GM12872 (cell line): ENCODE measurements around the gene MRPL53.

Source experiments
- TF ChIP-seq, protein P1 (sequence below): IDR thresholded peaks from 3 replicates; pipeline ENCODE4 v1.5.1; 2011; ENCODE audit warnings: low read depth, mild to moderate bottlenecking, low read length, moderate library complexity; ENCODE audit not compliant: insufficient read depth

MRPL53 gene

DNA sequence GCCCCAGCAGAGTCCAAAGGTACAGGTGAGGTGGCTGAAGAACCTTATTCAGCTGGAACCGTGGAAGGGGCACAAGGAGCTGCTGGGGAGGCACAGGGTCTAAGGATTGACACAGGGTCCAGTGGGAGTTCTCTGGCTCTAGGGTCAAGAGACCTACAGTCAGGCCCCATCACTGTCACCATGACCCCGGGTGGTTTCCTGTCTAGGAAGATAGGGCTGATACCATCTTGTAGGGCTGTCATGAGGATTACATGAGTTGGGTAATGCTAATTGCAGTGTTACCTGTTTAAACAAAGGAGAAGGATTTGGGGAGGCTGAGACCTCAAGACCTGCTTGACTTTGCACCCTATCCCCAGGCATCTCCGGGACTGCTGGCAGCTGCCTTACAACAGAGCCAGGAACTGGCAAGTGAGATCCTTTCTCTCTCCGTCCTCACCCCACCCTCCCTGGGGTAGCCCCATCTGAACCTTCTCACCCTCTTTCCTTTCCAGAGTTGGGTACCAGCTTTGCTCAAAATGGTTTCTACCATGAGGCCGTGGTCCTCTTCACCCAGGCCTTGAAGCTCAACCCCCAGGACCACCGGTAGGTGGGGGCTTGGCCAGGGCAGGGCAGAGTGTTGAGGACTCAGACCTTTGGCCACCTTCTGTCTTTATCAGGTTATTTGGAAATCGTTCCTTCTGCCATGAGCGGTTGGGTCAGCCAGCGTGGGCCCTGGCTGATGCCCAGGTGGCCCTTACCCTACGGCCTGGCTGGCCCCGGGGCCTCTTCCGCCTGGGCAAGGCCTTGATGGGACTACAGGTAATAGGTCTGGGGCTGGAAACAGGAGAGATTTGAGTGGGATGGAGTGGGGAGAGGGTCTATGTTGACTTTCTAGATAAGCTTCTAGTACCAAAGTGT lies 19.4 kb upstream of the MRPL53 start:
- TF ChIP-seq, protein P1, sequence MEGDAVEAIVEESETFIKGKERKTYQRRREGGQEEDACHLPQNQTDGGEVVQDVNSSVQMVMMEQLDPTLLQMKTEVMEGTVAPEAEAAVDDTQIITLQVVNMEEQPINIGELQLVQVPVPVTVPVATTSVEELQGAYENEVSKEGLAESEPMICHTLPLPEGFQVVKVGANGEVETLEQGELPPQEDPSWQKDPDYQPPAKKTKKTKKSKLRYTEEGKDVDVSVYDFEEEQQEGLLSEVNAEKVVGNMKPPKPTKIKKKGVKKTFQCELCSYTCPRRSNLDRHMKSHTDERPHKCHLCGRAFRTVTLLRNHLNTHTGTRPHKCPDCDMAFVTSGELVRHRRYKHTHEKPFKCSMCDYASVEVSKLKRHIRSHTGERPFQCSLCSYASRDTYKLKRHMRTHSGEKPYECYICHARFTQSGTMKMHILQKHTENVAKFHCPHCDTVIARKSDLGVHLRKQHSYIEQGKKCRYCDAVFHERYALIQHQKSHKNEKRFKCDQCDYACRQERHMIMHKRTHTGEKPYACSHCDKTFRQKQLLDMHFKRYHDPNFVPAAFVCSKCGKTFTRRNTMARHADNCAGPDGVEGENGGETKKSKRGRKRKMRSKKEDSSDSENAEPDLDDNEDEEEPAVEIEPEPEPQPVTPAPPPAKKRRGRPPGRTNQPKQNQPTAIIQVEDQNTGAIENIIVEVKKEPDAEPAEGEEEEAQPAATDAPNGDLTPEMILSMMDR, result no peak

DNA sequence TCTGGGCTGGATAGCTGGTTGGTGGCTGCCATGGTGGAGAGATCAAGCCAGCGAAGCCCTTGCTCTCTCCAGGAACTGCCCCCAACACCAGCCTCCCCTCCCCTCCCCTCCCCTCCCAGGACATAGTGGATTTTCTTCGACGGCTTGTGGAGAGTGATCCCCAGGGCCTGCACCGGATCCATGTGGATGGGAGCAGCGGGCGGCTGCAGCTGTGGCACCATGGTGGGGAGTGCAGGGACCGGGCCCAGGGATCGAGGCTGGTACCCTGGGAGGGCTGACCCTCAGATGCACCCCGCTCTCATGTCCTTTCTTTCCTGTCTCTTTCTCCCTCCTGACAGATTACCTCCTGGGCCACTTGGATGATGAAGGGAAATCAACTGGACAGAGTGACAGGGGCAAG lies 17.4 kb upstream of the MRPL53 start:
- TF ChIP-seq, protein P1, result no peak

DNA sequence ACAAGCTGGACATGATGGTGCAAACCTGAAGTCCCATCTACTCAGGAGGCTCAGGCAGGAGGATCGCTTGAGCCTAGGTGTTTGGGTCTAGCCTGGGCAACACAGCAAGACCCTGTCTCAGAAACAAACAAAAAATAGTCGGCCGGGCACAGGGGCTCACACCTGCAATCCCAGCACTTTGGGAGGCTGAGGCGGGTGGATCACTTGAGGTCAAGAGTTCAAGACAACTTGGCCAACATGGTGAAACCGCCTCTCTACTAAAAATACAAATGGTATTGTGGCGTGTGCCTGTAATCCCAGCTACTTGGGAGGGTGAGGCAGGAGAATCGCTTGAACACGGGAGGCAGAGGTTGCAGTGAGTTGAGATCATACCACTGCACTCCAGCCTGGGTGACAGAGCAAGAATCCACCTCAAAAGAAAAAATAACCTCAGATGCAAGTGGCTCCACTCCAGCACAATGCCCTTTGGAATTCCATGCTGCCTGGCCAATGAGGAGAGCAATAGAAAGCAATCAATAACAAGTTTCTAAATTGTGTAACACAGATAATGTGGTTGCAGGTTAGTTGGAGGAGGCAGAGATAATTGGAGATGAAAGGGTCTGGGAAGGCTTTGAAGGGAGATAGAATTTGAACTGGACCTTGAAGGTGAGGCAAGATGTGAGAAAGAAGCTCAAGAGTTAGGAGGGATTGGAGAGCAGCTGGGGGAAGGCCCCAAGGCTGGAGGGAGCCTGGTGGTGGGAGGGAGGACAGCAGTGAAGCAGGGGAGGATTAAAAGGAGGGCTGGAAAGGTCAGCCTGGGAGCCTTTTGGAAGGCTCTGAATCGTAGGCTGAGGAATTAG lies 16.4 kb upstream of the MRPL53 start:
- TF ChIP-seq, protein P1, result no peak

DNA sequence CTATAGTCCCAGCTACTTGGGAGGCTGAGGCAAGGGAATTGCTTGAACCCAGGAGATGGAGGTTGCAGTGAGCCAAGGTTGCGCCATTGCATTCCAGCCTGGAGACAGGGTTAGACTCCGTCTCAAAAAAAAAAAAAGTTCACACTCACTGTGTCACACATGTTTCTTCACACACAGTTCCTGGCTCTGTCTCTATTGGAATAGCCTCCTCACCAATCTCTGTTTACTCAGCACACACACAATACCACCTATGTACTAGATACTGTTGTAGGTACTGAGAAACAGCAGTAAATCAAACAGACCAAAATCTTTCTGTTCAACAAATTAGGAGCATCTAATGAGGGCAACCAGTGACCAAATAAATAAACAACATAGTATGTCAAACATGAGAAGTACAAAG lies 13.7 kb upstream of the MRPL53 start:
- TF ChIP-seq, protein P1, result no peak

DNA sequence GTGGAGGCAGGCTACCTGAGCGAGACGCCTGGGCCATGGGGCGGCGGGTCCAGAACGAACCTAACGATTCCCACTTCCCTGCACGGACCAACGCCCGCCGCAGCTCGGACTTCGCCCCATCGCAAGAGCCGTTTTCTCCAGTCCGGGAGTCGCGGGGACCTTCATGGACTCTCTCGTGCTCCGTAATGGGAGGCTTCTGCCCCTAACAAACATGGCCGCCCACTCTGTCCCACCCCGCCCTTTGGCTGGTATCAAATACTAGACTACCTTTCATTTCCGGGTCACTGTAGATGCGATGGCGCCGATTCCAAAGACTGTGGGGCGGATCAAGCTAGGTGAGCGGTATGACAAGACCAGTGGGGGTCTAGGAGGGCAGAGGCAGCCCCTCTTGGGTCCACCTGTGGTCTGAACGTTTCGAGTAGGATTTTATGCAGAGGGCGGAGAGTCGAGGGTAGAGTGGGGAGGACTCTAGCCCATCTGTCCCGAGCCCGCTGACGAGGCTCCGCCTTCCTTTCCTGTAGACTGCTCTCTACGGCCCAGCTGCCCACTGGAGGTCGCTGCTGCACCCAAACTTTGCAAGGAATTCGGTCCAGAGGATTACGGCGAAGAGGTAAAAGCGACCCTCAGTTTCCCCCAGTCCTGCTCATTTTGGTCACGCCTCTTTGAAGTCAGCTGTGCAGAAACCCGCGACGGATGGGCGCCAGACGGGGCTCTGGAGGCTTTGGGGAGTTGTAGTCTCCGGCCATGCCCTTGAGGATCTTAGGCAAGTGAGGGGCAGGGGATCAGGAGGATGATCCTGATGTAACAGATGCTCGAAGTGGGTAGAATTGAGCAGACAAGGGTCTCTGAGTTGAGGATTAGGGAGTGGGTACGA lies 10.6 kb upstream of the MRPL53 start, which contains the start of the genes CCDC142 and TTC31:
Gene CCDC142 (minus strand): TSS at position 198 of the 874 bp plus-strand sequence. CDS start 161 bp downstream, at position 37.
Gene TTC31 (plus strand): TSS at position 281 of the 874 bp plus-strand sequence. CDS start 15 bp downstream, at position 296.
- TF ChIP-seq, protein P1, result peak; percentile 92

DNA sequence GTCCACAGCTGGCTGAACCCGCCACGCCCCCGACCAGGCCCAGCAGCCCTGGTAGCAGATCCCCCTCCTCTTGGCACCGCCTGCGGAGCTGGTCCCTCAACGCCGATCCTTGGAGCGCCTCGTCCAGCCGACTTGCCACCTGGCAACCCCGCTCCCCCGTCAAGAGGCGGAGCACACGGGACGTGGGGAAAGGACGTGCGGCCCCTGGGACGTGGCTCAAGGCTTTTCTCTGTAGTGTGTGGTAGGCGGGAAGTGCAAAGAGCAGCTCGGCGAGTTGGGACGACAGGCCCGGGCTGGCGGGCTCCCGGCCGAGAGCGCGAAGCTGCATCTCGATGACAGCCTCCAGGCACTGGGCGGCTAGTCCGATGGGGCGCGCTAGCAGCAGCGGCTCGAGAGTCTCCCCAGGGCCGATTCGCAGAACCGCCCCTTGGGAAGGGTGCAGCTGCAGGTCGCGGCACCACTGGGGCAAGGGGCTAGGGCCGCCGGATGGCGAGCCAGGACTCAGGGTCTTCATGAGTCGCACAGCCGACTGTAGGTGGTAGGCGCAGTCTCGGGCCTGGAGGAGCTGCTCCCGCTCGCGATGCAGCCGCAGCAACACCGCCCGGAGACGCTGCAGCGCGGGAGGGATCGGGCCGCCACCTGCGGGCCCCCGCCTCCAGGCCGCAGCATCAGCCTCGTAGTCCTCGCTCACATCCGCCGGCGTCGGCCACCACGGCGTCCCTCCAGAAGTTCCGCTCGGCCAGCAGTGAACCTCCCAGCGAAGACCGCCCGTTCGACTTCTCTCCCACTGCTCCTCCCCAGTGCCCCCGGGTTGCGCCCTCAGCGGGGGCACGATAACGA lies 9.7 kb upstream of the MRPL53 start:
- TF ChIP-seq, protein P1, result no peak
